Neural progenitor cell (in vitro differentiated cells): ENCODE data around the gene NEU4.

Experiments
- CTCF ChIP-seq: fragments of 200-600 bp; sonication (generic); IDR thresholded peaks from 2 replicates; pipeline ENCODE4 v1.5.1; 2017; ENCODE audit warnings: antibody characterized with exemption, mild to moderate bottlenecking
- EZH2 ChIP-seq: fragments of 200-600 bp; sonication (generic); IDR thresholded peaks from 2 replicates; pipeline ENCODE4 v1.6.1; 2017; ENCODE audit warnings: antibody characterized with exemption, mild to moderate bottlenecking, moderate library complexity

DNA sequence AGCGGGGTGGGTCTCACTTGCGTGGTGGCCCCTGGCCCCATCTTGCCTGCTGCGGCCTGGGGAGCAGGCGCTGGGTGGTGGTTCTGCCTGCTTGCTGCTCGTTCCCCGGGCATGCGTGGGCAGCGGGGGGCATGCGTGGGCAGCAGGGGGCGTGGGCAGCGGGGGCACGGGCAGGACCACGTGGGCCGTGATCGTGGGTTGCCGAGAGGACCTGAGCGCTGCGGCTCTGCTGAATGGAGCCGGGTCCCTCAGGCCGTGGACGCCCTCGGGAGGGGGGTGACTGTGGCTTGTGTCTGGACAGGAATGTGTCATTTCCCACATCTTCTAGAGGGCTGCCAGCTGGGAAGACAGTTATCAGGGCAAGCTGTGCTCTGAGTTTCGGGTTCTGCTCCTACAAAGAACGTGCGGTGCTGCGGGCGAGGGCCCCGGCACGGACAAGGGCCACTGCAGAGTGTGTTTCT, 40.7 kb upstream of the NEU4 start:
- TF ChIP-seq CTCF (no peak), EZH2 (no peak)
